IMR-90 (cell line): ENCODE data around the gene SLC27A1. TPM values are rescaled to one million over a fixed set of nuclear protein-coding genes. Genes with fewer than 3 reads are reported as not detected.

Experiments used
- ATAC-seq: fragments of 200-7000 bp; cut with Tn5 transposase; 2 replicates; pipeline ENCODE4 v1.9.1; 2020; ENCODE audit warnings: low read depth, mild to moderate bottlenecking, moderate library complexity
- BruUV-seq: library from RNA; stranded (reverse); fragments of 400-500 nt; replicated peaks from 2 replicates; lab custom pipeline; 2021; lab: Mats Ljungman, UMichigan
- CTCF ChIA-PET: fragments of 300-600 bp; formaldehyde crosslinking; extraction: SDS; loops from one replicate; lab custom pipeline; 2021; ENCODE audit warnings: antibody characterized with exemption; lab: Yijun Ruan, JAX
- POLR2A ChIA-PET: fragments of 300-600 bp; sonication (Branson Sonifier 250); formaldehyde crosslinking; loops from one replicate; lab custom pipeline; 2022; ENCODE audit warnings: antibody characterized with exemption; ENCODE audit not compliant: unreplicated experiment; lab: Charles Lee
- DNase-seq: peaks from one replicate; pipeline ENCODE4 v3.0.0; 2013
- H2AFZ ChIP-seq: replicated peaks from 2 replicates; pipeline ENCODE3; 2013; ENCODE audit warnings: low read length, mild to moderate bottlenecking; ENCODE audit not compliant: poor library complexity
- H2AK5ac ChIP-seq: 2 replicates; pipeline ENCODE4 v1.6.1; 2013; ENCODE audit warnings: low read depth, low read length, inconsistent platforms
- H2AK9ac ChIP-seq: replicated peaks from 2 replicates; pipeline ENCODE3; 2013; ENCODE audit warnings: mild to moderate bottlenecking, low read depth, low read length, moderate library complexity; ENCODE audit not compliant: poor library complexity
- H2BK120ac ChIP-seq: 2 replicates; pipeline ENCODE4 v1.6.1; 2013; ENCODE audit warnings: low read depth, low read length, inconsistent platforms
- H2BK15ac ChIP-seq: 3 replicates; pipeline ENCODE4 v1.6.1; 2013; ENCODE audit warnings: low read depth, low read length, inconsistent platforms
- H2BK20ac ChIP-seq: 2 replicates; pipeline ENCODE4 v1.6.1; 2013; ENCODE audit warnings: low read depth, mild to moderate bottlenecking, inconsistent platforms, low read length, moderate library complexity
- H2BK5ac ChIP-seq: 2 replicates; pipeline ENCODE4 v1.6.1; 2013; ENCODE audit warnings: mild to moderate bottlenecking, low read depth, low read length, inconsistent platforms; ENCODE audit not compliant: poor library complexity, severe bottlenecking
- H3K14ac ChIP-seq: replicated peaks from 2 replicates; pipeline ENCODE4 v1.6.1; 2013; ENCODE audit warnings: low read depth, low read length, inconsistent platforms
- H3K18ac ChIP-seq: 2 replicates; pipeline ENCODE4 v1.6.1; 2013; ENCODE audit warnings: low read depth, low read length, control low read depth
- H3K23ac ChIP-seq: 2 replicates; pipeline ENCODE4 v1.6.1; 2013; ENCODE audit warnings: low read depth, low read length, inconsistent platforms
- H3K27ac ChIP-seq: 2 replicates; pipeline ENCODE4 v1.5.1; 2013; ENCODE audit warnings: mild to moderate bottlenecking, control low read depth, low read length; ENCODE audit not compliant: insufficient read depth
- H3K27me3 ChIP-seq: 2 replicates; pipeline ENCODE4 v1.6.1; 2013; ENCODE audit warnings: low read length; ENCODE audit not compliant: control insufficient read depth, insufficient read depth
- H3K36me3 ChIP-seq: 2 replicates; pipeline ENCODE4 v1.6.1; 2013; ENCODE audit warnings: low read length, mixed read lengths; ENCODE audit not compliant: control insufficient read depth, insufficient read depth
- H3K4ac ChIP-seq: 2 replicates; pipeline ENCODE4 v1.6.1; 2013; ENCODE audit warnings: low read depth, low read length, inconsistent platforms
- H3K4me1 ChIP-seq: 2 replicates; pipeline ENCODE4 v1.6.1; 2013; ENCODE audit warnings: low read length, mixed read lengths; ENCODE audit not compliant: control insufficient read depth, insufficient read depth
- H3K4me2 ChIP-seq: 2 replicates; pipeline ENCODE4 v1.6.1; 2013; ENCODE audit warnings: low read depth, mild to moderate bottlenecking, control low read depth, low read length, moderate library complexity
- H3K4me3 ChIP-seq: 2 replicates; pipeline ENCODE4 v1.5.1; 2013; ENCODE audit warnings: low read depth, mild to moderate bottlenecking, control low read depth, low read length, moderate library complexity; ENCODE audit not compliant: insufficient read depth
- H3K56ac ChIP-seq: 2 replicates; pipeline ENCODE4 v1.6.1; 2013; ENCODE audit warnings: low read length, inconsistent platforms; ENCODE audit not compliant: insufficient read depth; ENCODE audit errors: extremely low read depth
- H3K79me1 ChIP-seq, 2 experiments: 2 replicates each; pipeline ENCODE4 v1.6.1; 2013; ENCODE audit warnings: low read length in 2 of 2, inconsistent platforms in 1 of 2, low read depth in 1 of 2
- H3K9ac ChIP-seq: 2 replicates; pipeline ENCODE4 v1.6.1; 2013; ENCODE audit warnings: low read depth, low read length, control low read depth
- H3K9me1 ChIP-seq: 2 replicates; pipeline ENCODE4 v1.6.1; 2013; ENCODE audit warnings: low read length, inconsistent platforms; ENCODE audit not compliant: insufficient read depth
- H3K9me3 ChIP-seq: 2 replicates; pipeline ENCODE4 v1.6.1; 2013; ENCODE audit warnings: low read length; ENCODE audit not compliant: control insufficient read depth, insufficient read depth
- H4K20me1 ChIP-seq: 2 replicates; pipeline ENCODE4 v1.6.1; 2013; ENCODE audit warnings: low read length, inconsistent platforms; ENCODE audit not compliant: insufficient read depth
- H4K5ac ChIP-seq: 2 replicates; pipeline ENCODE4 v1.6.1; 2013; ENCODE audit warnings: mild to moderate bottlenecking, low read depth, low read length, control low read depth
- H4K8ac ChIP-seq, 2 experiments: 2 replicates each; pipeline ENCODE4 v1.6.1; 2013; ENCODE audit warnings: low read depth in 2 of 2, low read length in 2 of 2, control low read depth in 1 of 2, inconsistent platforms in 1 of 2
- H4K91ac ChIP-seq: 2 replicates; pipeline ENCODE4 v1.6.1; 2013; ENCODE audit warnings: low read depth, low read length, inconsistent platforms; ENCODE audit not compliant: insufficient read depth
- BHLHE40 ChIP-seq: fragments of 150-350 bp; IDR thresholded peaks from 2 replicates; pipeline ENCODE4 v1.6.1; 2016; ENCODE audit warnings: mild to moderate bottlenecking, low read depth, low read length
- CEBPB ChIP-seq: IDR thresholded peaks from 2 replicates; pipeline ENCODE4 v1.6.1; 2012; ENCODE audit warnings: low read depth, low read length, improper control_type of control experiment
- CHD1 ChIP-seq: IDR thresholded peaks from 2 replicates; pipeline ENCODE4 v1.6.1; 2012; ENCODE audit warnings: low read depth, low read length, improper control_type of control experiment
- CTCF ChIP-seq: conservative IDR thresholded peaks from 2 replicates; pipeline ENCODE4 v1.5.1; 2012; ENCODE audit warnings: mild to moderate bottlenecking, low read depth, low read length, improper control_type of control experiment
- ELK1 ChIP-seq: fragments of 150-350 bp; IDR thresholded peaks from 2 replicates; pipeline ENCODE4 v1.6.1; 2016; ENCODE audit warnings: low read depth, mild to moderate bottlenecking, low read length, moderate library complexity, borderline replicate concordance
- FOS ChIP-seq: fragments of 150-350 bp; IDR thresholded peaks from 2 replicates; pipeline ENCODE4 v1.6.1; 2016; ENCODE audit warnings: low read depth, low read length
- MAFK ChIP-seq: IDR thresholded peaks from 2 replicates; pipeline ENCODE4 v1.6.1; 2012; ENCODE audit warnings: low read depth, low read length, improper control_type of control experiment
- MAZ ChIP-seq: IDR thresholded peaks from 2 replicates; pipeline ENCODE4 v1.6.1; 2012; ENCODE audit warnings: low read depth, mild to moderate bottlenecking, low read length, improper control_type of control experiment, moderate library complexity, borderline replicate concordance
- MXI1 ChIP-seq: IDR thresholded peaks from 2 replicates; pipeline ENCODE4 v1.6.1; 2012; ENCODE audit warnings: low read depth, mild to moderate bottlenecking, low read length, moderate library complexity, borderline replicate concordance
- NFE2L2 ChIP-seq: fragments of 150-350 bp; IDR thresholded peaks from 2 replicates; pipeline ENCODE4 v1.6.1; 2016; ENCODE audit warnings: low read depth, mild to moderate bottlenecking, low read length
- POLR2A ChIP-seq: IDR thresholded peaks from 2 replicates; pipeline ENCODE4 v1.6.1; 2012; ENCODE audit warnings: mild to moderate bottlenecking, low read depth, low read length
- RAD21 ChIP-seq: IDR thresholded peaks from 2 replicates; pipeline ENCODE4 v1.6.1; 2012; ENCODE audit warnings: low read length, improper control_type of control experiment
- RCOR1 ChIP-seq: IDR thresholded peaks from 2 replicates; pipeline ENCODE4 v1.6.1; 2012; ENCODE audit warnings: mild to moderate bottlenecking, low read length, improper control_type of control experiment; ENCODE audit not compliant: insufficient replicate concordance
- RFX5 ChIP-seq: IDR thresholded peaks from 2 replicates; pipeline ENCODE4 v1.8.0; 2012; ENCODE audit warnings: low read depth, mild to moderate bottlenecking, low read length, moderate library complexity
- SMC3 ChIP-seq: fragments of 150-350 bp; IDR thresholded peaks from 2 replicates; pipeline ENCODE4 v1.6.1; 2016; ENCODE audit warnings: low read depth, mild to moderate bottlenecking, antibody characterized with exemption, low read length, moderate library complexity
- USF2 ChIP-seq: fragments of 150-350 bp; IDR thresholded peaks from 2 replicates; pipeline ENCODE4 v1.6.1; 2017; ENCODE audit warnings: mild to moderate bottlenecking, antibody characterized with exemption, low read length, low read depth
- dilution Hi-C: fragments of 300-500 bp; cut with HindIII; formaldehyde crosslinking; loops from one replicate; pipeline ENCODE4 v1.14.3; 2018; ENCODE audit warnings: low sequenced_read_pairs; ENCODE audit not compliant: unreplicated experiment
- in situ Hi-C: fragments of 300-500 bp; cut with MboI; formaldehyde crosslinking; loops from 3 replicates; pipeline ENCODE4 v1.14.3; 2019; ENCODE audit warnings: low sequenced_read_pairs, inconsistent platforms, mixed read lengths
- intact Hi-C: fragments of 100-400 bp; cut with micrococcal nuclease; formaldehyde crosslinking; loops from 2 replicates; pipeline ENCODE4 v1.10.0; 2022
- polyA plus RNA-seq, 3 experiments: library from polyadenylated mRNA; depleted of rRNA; stranded (reverse); fragments of >200 nt; gene quantifications; 2 replicates each; pipeline ENCODE4 v1.2.3, GENCODE V29; 2012; ENCODE audit warnings: low replicate concordance in 1 of 3
- total RNA-seq: library from RNA; depleted of rRNA; stranded (reverse); fragments of >200 nt; gene quantifications from 2 replicates; pipeline ENCODE4 v1.2.3, GENCODE V29; 2012

Gene SLC27A1
- total and polyA plus RNA-seq, 2 of the 4 experiments (the other 2 are of a cell fraction) = 4.8 to 12.9 TPM

- H2AK9ac ChIP-seq = no peak overlapping the region
- H3K9me3 ChIP-seq = peaks cover 2% of the 10 kb centered on the region; the same call in 1 of the 2 replicates
- no peak overlapping the region for H4K5ac ChIP-seq
- DNase-seq (no peak), ATAC-seq (no peak)
- no peak overlapping the region for H2BK15ac ChIP-seq
- TF ChIP-seq NFE2L2 (no peak), MXI1 (no peak), RCOR1 (no peak), CEBPB (no peak), USF2 (no peak), FOS (no peak), BHLHE40 (no peak), RFX5 (no peak), CTCF (no peak), SMC3 (no peak), CHD1 (no peak), MAZ (no peak), POLR2A (no peak), MAFK (no peak), RAD21 (no peak), ELK1 (no peak)
- intact Hi-C loops (no loop called here), in situ Hi-C loops (no loop called here), dilution Hi-C loops (no loop called here)
- H3K4ac ChIP-seq = no peak overlapping the region
- H4K91ac ChIP-seq = no peak overlapping the region
- H4K8ac ChIP-seq = no peak overlapping the region
- H3K18ac ChIP-seq = no peak overlapping the region
- H2AK5ac ChIP-seq = no peak overlapping the region
- no peak overlapping the region for H2BK120ac ChIP-seq
- peaks cover 3% of the 10 kb centered on the region; the same call in 1 of the 2 replicates for H3K9me1 ChIP-seq
- no peak overlapping the region for H2AFZ ChIP-seq
- no peak overlapping the region for H2BK20ac ChIP-seq
- H3K27me3 ChIP-seq = peaks cover 7% of the 10 kb centered on the region; the same call in 1 of the 2 replicates
- no peak overlapping the region for H3K4me3 ChIP-seq
- H4K20me1 ChIP-seq = no peaks in the 10 kb centered on the region
- no peaks in the 10 kb centered on the region for H3K79me1 ChIP-seq
- no peak overlapping the region for H3K27ac ChIP-seq
- no peak overlapping the region for H3K14ac ChIP-seq
- no peak overlapping the region for H2BK5ac ChIP-seq
- H3K23ac ChIP-seq = no peak overlapping the region
- H3K56ac ChIP-seq = no peak overlapping the region
- BruUV-seq = no TSS peak
- H3K4me2 ChIP-seq = no peak overlapping the region
- ChIA-PET POLR2A (no interaction called here), CTCF (no interaction called here)
- H3K9ac ChIP-seq = no peak overlapping the region
- H3K36me3 ChIP-seq = no peaks in the 10 kb centered on the region
- H3K4me1 ChIP-seq = peaks cover 7% of the 10 kb centered on the region; the same call in 1 of the 2 replicates
Observed at GRCh38 chr19:17534767-17535166, 64.4 kb downstream of the SLC27A1 start.
